ENCODE measurements around the gene SPRR4. TPM values are rescaled to one million over a fixed set of nuclear protein-coding genes. Genes with fewer than 3 reads are reported as not detected.

Gene SPRR4
- total RNA-seq, 1 experiment from 2014 or later = not detected

GRCh38 chr1:152976688-152977087 is 6.2 kb downstream of the SPRR4 start:
- no peaks in the 10 kb centered on the region; the same call in 1 of the 2 replicates for H3K27me3 ChIP-seq (ENCODE audit: control insufficient read depth, insufficient read depth, low read length)
- ATAC-seq (no peak), DNase-seq (ENCODE audit: low read depth, low spot score) (no peak)
- H3K4me1 ChIP-seq (ENCODE audit: control insufficient read depth, insufficient read depth, low read length) = no peaks in the 10 kb centered on the region
- H3K4me3 ChIP-seq (ENCODE audit: low read depth in 2 of 2, low read length in 2 of 2) = no peak overlapping the region
- no peak overlapping the region for H3K27ac ChIP-seq (ENCODE audit: low read length)
- BruUV-seq (replicated peaks) = no TSS peak
- CTCF ChIA-PET = no interaction called here
- no peaks in the 10 kb centered on the region for H3K9me3 ChIP-seq (ENCODE audit: control insufficient read depth, insufficient read depth, low read depth, low read length)
- TF ChIP-seq TCF7L2 (IDR thresholded peaks at IDR 0.05; ENCODE audit: low read depth, low read length) (no peak), POLR2AphosphoS5 (IDR thresholded peaks at IDR 0.05; ENCODE audit: low read depth, low read length) (no peak), CTCF (IDR thresholded peaks at IDR 0.05) (no peak), REST (IDR thresholded peaks at IDR 0.05; ENCODE audit: insufficient read depth in 1 of 2, low read depth in 2 of 2, low read length in 1 of 2) (no peak), SIN3A (IDR thresholded peaks at IDR 0.05; ENCODE audit: borderline replicate concordance, insufficient read depth, low read depth, low read length) (no peak)
- no peaks in the 10 kb centered on the region for H3K36me3 ChIP-seq (ENCODE audit: control insufficient read depth, insufficient read depth, low read length)
- intact Hi-C loops (cut with micrococcal nuclease; ENCODE audit: unreplicated experiment) = no loop called here
- POLR2A ChIA-PET = no interaction called here
- in situ Hi-C loops (cut with HindIII; ENCODE audit: low pct_unique_long_range_greater_than_20kb, low sequenced_read_pairs) = no loop called here

- H3K36me3 ChIP-seq (ENCODE audit: control insufficient read depth, insufficient read depth, low read length) = no peaks in the 10 kb centered on the region
- H3K4me1 ChIP-seq (ENCODE audit: control insufficient read depth, insufficient read depth, low read length) = no peaks in the 10 kb centered on the region
- no peaks in the 10 kb centered on the region for H3K9me3 ChIP-seq (ENCODE audit: control insufficient read depth, insufficient read depth, low read depth, low read length)
- ChIA-PET CTCF (no interaction called here), POLR2A (no interaction called here)
- intact Hi-C loops (cut with micrococcal nuclease; ENCODE audit: unreplicated experiment) = no loop called here
- H3K4me3 ChIP-seq (ENCODE audit: low read depth in 2 of 2, low read length in 2 of 2) = no peak overlapping the region
- no peaks in the 10 kb centered on the region; the same call in none of the 2 replicates for H3K27me3 ChIP-seq (ENCODE audit: control insufficient read depth, insufficient read depth, low read length)
- BruUV-seq (replicated peaks) = no TSS peak
- in situ Hi-C loops (cut with HindIII; ENCODE audit: low pct_unique_long_range_greater_than_20kb, low sequenced_read_pairs) = no loop called here
- ATAC-seq (no peak), DNase-seq (ENCODE audit: low read depth, low spot score) (no peak)
- no peak overlapping the region for H3K27ac ChIP-seq (ENCODE audit: low read length)
- TF ChIP-seq SIN3A (IDR thresholded peaks at IDR 0.05; ENCODE audit: borderline replicate concordance, insufficient read depth, low read depth, low read length) = no peak
- TF ChIP-seq REST (IDR thresholded peaks at IDR 0.05; ENCODE audit: insufficient read depth in 1 of 2, low read depth in 2 of 2, low read length in 1 of 2) = no peak
- no peak for TF ChIP-seq POLR2AphosphoS5 (IDR thresholded peaks at IDR 0.05; ENCODE audit: low read depth, low read length)
- TF ChIP-seq TCF7L2 (IDR thresholded peaks at IDR 0.05; ENCODE audit: low read depth, low read length) = no peak
- no peak for TF ChIP-seq CTCF (IDR thresholded peaks at IDR 0.05)
These were observed 7.2 kb downstream of the SPRR4 start for GRCh38 chr1:152977614-152978013.
